Measurements from ENCODE around the gene PPT1. TPM values are rescaled to one million over a fixed set of nuclear protein-coding genes. Genes with fewer than 3 reads are reported as not detected.

Gene PPT1
- total and polyA plus RNA-seq, 2 of the 8 experiments (the other 6 are each of a cell fraction or from before 2014, with no cell fraction given) = 77.1 to 150 TPM

DNA sequence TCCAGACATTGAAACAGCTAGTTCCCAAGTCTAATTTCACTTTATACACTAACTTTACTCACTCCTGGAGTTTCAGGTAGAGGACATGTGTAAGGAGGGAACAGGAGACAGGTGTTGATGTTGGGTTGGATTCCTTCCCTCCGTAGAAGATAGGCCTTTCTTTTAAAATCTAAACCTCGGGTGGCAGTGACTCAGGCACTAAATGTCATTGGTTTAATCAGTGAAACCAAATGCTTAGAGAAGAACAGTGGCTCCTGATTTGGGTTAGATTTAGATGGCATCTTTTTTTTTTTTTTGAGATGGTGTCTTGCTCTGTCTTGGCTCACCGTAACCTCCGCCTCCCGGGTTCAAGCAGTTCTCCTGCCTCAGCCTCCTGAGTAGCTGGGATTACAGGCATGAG lies 49.3 kb downstream of the PPT1 start (continued):
- TF ChIP-seq, protein P1, sequence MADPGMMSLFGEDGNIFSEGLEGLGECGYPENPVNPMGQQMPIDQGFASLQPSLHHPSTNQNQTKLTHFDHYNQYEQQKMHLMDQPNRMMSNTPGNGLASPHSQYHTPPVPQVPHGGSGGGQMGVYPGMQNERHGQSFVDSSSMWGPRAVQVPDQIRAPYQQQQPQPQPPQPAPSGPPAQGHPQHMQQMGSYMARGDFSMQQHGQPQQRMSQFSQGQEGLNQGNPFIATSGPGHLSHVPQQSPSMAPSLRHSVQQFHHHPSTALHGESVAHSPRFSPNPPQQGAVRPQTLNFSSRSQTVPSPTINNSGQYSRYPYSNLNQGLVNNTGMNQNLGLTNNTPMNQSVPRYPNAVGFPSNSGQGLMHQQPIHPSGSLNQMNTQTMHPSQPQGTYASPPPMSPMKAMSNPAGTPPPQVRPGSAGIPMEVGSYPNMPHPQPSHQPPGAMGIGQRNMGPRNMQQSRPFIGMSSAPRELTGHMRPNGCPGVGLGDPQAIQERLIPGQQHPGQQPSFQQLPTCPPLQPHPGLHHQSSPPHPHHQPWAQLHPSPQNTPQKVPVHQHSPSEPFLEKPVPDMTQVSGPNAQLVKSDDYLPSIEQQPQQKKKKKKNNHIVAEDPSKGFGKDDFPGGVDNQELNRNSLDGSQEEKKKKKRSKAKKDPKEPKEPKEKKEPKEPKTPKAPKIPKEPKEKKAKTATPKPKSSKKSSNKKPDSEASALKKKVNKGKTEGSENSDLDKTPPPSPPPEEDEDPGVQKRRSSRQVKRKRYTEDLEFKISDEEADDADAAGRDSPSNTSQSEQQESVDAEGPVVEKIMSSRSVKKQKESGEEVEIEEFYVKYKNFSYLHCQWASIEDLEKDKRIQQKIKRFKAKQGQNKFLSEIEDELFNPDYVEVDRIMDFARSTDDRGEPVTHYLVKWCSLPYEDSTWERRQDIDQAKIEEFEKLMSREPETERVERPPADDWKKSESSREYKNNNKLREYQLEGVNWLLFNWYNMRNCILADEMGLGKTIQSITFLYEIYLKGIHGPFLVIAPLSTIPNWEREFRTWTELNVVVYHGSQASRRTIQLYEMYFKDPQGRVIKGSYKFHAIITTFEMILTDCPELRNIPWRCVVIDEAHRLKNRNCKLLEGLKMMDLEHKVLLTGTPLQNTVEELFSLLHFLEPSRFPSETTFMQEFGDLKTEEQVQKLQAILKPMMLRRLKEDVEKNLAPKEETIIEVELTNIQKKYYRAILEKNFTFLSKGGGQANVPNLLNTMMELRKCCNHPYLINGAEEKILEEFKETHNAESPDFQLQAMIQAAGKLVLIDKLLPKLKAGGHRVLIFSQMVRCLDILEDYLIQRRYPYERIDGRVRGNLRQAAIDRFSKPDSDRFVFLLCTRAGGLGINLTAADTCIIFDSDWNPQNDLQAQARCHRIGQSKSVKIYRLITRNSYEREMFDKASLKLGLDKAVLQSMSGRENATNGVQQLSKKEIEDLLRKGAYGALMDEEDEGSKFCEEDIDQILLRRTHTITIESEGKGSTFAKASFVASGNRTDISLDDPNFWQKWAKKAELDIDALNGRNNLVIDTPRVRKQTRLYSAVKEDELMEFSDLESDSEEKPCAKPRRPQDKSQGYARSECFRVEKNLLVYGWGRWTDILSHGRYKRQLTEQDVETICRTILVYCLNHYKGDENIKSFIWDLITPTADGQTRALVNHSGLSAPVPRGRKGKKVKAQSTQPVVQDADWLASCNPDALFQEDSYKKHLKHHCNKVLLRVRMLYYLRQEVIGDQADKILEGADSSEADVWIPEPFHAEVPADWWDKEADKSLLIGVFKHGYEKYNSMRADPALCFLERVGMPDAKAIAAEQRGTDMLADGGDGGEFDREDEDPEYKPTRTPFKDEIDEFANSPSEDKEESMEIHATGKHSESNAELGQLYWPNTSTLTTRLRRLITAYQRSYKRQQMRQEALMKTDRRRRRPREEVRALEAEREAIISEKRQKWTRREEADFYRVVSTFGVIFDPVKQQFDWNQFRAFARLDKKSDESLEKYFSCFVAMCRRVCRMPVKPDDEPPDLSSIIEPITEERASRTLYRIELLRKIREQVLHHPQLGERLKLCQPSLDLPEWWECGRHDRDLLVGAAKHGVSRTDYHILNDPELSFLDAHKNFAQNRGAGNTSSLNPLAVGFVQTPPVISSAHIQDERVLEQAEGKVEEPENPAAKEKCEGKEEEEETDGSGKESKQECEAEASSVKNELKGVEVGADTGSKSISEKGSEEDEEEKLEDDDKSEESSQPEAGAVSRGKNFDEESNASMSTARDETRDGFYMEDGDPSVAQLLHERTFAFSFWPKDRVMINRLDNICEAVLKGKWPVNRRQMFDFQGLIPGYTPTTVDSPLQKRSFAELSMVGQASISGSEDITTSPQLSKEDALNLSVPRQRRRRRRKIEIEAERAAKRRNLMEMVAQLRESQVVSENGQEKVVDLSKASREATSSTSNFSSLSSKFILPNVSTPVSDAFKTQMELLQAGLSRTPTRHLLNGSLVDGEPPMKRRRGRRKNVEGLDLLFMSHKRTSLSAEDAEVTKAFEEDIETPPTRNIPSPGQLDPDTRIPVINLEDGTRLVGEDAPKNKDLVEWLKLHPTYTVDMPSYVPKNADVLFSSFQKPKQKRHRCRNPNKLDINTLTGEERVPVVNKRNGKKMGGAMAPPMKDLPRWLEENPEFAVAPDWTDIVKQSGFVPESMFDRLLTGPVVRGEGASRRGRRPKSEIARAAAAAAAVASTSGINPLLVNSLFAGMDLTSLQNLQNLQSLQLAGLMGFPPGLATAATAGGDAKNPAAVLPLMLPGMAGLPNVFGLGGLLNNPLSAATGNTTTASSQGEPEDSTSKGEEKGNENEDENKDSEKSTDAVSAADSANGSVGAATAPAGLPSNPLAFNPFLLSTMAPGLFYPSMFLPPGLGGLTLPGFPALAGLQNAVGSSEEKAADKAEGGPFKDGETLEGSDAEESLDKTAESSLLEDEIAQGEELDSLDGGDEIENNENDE (IDR thresholded peaks at IDR 0.05; ENCODE audit: insufficient replicate concordance, low read length) = no peak
- TF ChIP-seq POLR2AphosphoS5 (IDR thresholded peaks at IDR 0.05; ENCODE audit: low read depth, low read length) (no peak), RBBP5 (IDR thresholded peaks at IDR 0.05; ENCODE audit: borderline replicate concordance, low read depth, low read length) (no peak), KDM5A (IDR thresholded peaks at IDR 0.05; ENCODE audit: low read length) (no peak), RXRA (IDR thresholded peaks at IDR 0.05; ENCODE audit: insufficient read depth, low read depth, low read length) (no peak), CBX8 (IDR thresholded peaks at IDR 0.05; ENCODE audit: borderline replicate concordance, low read depth, low read length) (no peak), HDAC2 (IDR thresholded peaks at IDR 0.05; ENCODE audit: borderline replicate concordance in 1 of 2, low read depth in 2 of 2, low read length in 2 of 2) (no peak), SUZ12 (IDR thresholded peaks at IDR 0.05; ENCODE audit: low read length) (no peak), BRCA1 (IDR thresholded peaks at IDR 0.05; ENCODE audit: low read depth, low read length) (no peak), TBP (IDR thresholded peaks at IDR 0.05; ENCODE audit: low read depth, low read length) (no peak)
- TF ChIP-seq, protein P2, sequence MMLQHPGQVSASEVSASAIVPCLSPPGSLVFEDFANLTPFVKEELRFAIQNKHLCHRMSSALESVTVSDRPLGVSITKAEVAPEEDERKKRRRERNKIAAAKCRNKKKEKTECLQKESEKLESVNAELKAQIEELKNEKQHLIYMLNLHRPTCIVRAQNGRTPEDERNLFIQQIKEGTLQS (IDR thresholded peaks at IDR 0.05; ENCODE audit: insufficient read depth, low read depth, low read length) = no peak

Data from H1 (cell line).